Fibroblast of lung (primary cell): Measurements from ENCODE around the gene NDST3. TPM values are rescaled to one million over a fixed set of nuclear protein-coding genes. Genes with fewer than 3 reads are reported as not detected.

ENCODE experiments used
- DNase-seq, 2 donors: peaks; one replicate each; pipeline versions ENCODE4 v3.0.0 to v3.0.0-alpha.2; 2010; ENCODE audit warnings: low read depth in 2 of 2
- H2AFZ ChIP-seq: 2 replicates; pipeline ENCODE4 v1.5.1; 2012; ENCODE audit warnings: low read length, control low read depth, inconsistent platforms
- H3K27ac ChIP-seq: 2 replicates; pipeline ENCODE4 v1.5.1; 2011; ENCODE audit warnings: low read length, control low read depth; ENCODE audit not compliant: insufficient read depth
- H3K27me3 ChIP-seq: 2 replicates; pipeline ENCODE4 v1.5.1; 2011; ENCODE audit warnings: mild to moderate bottlenecking, low read length; ENCODE audit not compliant: control insufficient read depth, insufficient read depth
- H3K36me3 ChIP-seq: 2 replicates; pipeline ENCODE4 v1.5.1; 2011; ENCODE audit warnings: low read length; ENCODE audit not compliant: control insufficient read depth, insufficient read depth
- H3K4me1 ChIP-seq: 2 replicates; pipeline ENCODE4 v1.5.1; 2011; ENCODE audit warnings: low read length; ENCODE audit not compliant: control insufficient read depth, insufficient read depth; ENCODE audit errors: extremely low read depth
- H3K4me2 ChIP-seq: 2 replicates; pipeline ENCODE4 v1.5.1; 2011; ENCODE audit warnings: low read length, control low read depth; ENCODE audit not compliant: insufficient read depth; ENCODE audit errors: extremely low read depth
- H3K4me3 ChIP-seq, 4 experiments: fragments of 200-600 bp in 1 of 4; sonication (generic) in 1 of 4; replicated peaks in 1 of 4; 2 replicates each; pipeline ENCODE4 v1.5.1; 2011 to 2016; ENCODE audit warnings: low read length in 4 of 4, low read depth in 3 of 4, mild to moderate bottlenecking in 3 of 4, control low read depth in 2 of 4, inconsistent platforms in 1 of 4, mixed read lengths in 1 of 4; ENCODE audit not compliant: insufficient read depth in 1 of 4; ENCODE audit errors: control extremely low read depth in 1 of 4
- H3K79me2 ChIP-seq: 2 replicates; pipeline ENCODE4 v1.5.1; 2012; ENCODE audit warnings: mild to moderate bottlenecking, low read length, inconsistent platforms; ENCODE audit not compliant: control insufficient read depth, insufficient read depth
- H3K9ac ChIP-seq: 2 replicates; pipeline ENCODE4 v1.5.1; 2011; ENCODE audit warnings: mild to moderate bottlenecking, low read length, control low read depth; ENCODE audit not compliant: insufficient read depth
- H3K9me3 ChIP-seq: 2 replicates; pipeline ENCODE4 v1.5.1; 2012; ENCODE audit warnings: low read depth, low read length; ENCODE audit not compliant: control insufficient read depth, insufficient read depth
- H4K20me1 ChIP-seq: 2 replicates; pipeline ENCODE4 v1.5.1; 2011; ENCODE audit warnings: low read length; ENCODE audit not compliant: control insufficient read depth, insufficient read depth; ENCODE audit errors: extremely low read depth
- CTCF ChIP-seq, 2 donors: IDR thresholded peaks in 1 of 2; conservative IDR thresholded peaks in 1 of 2; 1 replicate in 1 of 2; 2 replicates in 1 of 2; pipeline ENCODE4 v1.5.1; 2011 to 2012; ENCODE audit warnings: low read length in 2 of 2, control low read depth in 1 of 2, inconsistent platforms in 1 of 2, low read depth in 1 of 2, mild to moderate bottlenecking in 1 of 2
- EZH2 ChIP-seq: IDR thresholded peaks from 2 replicates; pipeline ENCODE4 v1.5.1; 2012; ENCODE audit warnings: low read length, control low read depth, mild to moderate bottlenecking; ENCODE audit errors: missing control alignments
- polyA plus RNA-seq, 2 donors: library from polyadenylated mRNA; depleted of rRNA in 1 of 2; stranded (reverse) in 1 of 2; unstranded in 1 of 2; fragments of >200 nt; gene quantifications; 2 replicates each; pipeline ENCODE4 v1.2.1, GENCODE V29; 2011 to 2012; ENCODE audit warnings: missing spikeins in 1 of 2
- total RNA-seq: library from RNA; depleted of rRNA; stranded (reverse); fragments of >200 nt; gene quantifications from 2 replicates; pipeline ENCODE4 v1.2.1, GENCODE V29; 2014

The NDST3 gene
- total and polyA plus RNA-seq, 2 donors (not counting 1 experiment from before 2014, with no cell fraction given), result 0.16 TPM; not detected in 1

- no peak overlapping the region for H3K4me3 ChIP-seq
- H3K27ac ChIP-seq, result no peak overlapping the region
- H3K4me1 ChIP-seq, result no peaks in the 10 kb centered on the region
- no peaks in the 10 kb centered on the region for H3K36me3 ChIP-seq
- H3K9me3 ChIP-seq, result no peaks in the 10 kb centered on the region
- H2AFZ ChIP-seq, result no peak overlapping the region
- H3K79me2 ChIP-seq, result no peaks in the 10 kb centered on the region
- TF ChIP-seq CTCF (conservative IDR thresholded peaks at IDR 0.05 in 1 of 2, IDR thresholded peaks at IDR 0.05 in 1 of 2; ENCODE audit: low read depth in 1 of 2, low read length in 2 of 2), result no peak
- TF ChIP-seq EZH2, result no peak
- no peaks in the 10 kb centered on the region for H4K20me1 ChIP-seq
- no peak for DNase-seq
- H3K4me2 ChIP-seq, result no peak overlapping the region
- no peaks in the 10 kb centered on the region for H3K27me3 ChIP-seq
- H3K9ac ChIP-seq, result no peak overlapping the region
Measured at GRCh38 chr4:117996891-117997290, 37.4 kb upstream of the NDST3 start.

DNA sequence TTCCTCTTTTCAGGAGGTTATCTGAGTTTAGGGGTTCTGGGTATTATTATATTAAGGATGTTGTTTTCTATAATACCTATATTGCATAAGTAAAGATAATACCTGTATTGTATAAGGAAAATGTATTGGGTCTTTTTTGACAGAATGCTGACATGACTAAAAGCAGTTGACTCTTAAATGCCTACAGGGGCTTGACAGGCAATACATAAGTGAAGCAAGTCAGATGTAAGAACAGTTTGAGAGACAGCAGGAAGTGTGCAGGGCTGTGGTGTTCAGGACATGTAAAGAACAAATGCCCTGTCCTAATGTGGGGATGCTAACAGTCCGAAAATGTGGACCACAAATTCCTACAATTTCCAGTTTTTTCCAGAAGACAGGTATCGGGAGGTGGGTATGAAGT is 30.2 kb upstream of the NDST3 start:
- H3K36me3 ChIP-seq, result no peaks in the 10 kb centered on the region
- no peaks in the 10 kb centered on the region for H3K27me3 ChIP-seq
- no peak overlapping the region for H3K4me2 ChIP-seq
- no peak overlapping the region for H3K9ac ChIP-seq
- H3K79me2 ChIP-seq, result no peaks in the 10 kb centered on the region
- TF ChIP-seq EZH2 (no peak), CTCF (conservative IDR thresholded peaks at IDR 0.05 in 1 of 2, IDR thresholded peaks at IDR 0.05 in 1 of 2; ENCODE audit: low read depth in 1 of 2, low read length in 2 of 2) (no peak)
- DNase-seq, result no peak
- no peak overlapping the region for H3K27ac ChIP-seq
- H3K4me1 ChIP-seq, result no peaks in the 10 kb centered on the region
- no peak overlapping the region for H3K4me3 ChIP-seq
- no peak overlapping the region for H2AFZ ChIP-seq
- no peaks in the 10 kb centered on the region for H3K9me3 ChIP-seq
- no peaks in the 10 kb centered on the region for H4K20me1 ChIP-seq

DNA sequence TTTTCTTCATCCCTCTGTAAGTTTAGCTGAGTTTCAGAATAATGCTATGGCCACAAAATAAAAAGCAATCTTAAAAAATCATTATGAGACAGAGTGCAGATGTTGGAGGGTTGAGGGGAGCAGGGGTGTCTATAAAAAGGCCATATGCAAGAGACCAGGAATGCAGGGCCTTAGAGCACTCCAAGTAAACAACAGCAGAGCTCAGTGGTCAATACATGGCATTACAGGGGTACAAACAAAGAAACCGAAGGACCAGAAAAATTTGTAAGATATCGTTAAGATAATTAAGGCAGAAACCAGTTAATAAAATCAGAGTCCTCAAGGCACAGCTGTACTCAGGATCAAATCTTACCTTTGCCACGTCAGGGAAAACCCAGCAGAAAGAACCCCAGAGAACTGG is 28.4 kb upstream of the NDST3 start:
- no peak overlapping the region for H3K27ac ChIP-seq
- H2AFZ ChIP-seq, result no peak overlapping the region
- no peak overlapping the region for H3K9ac ChIP-seq
- no peak overlapping the region for H3K4me3 ChIP-seq
- no peak overlapping the region for H3K4me2 ChIP-seq
- H3K9me3 ChIP-seq, result no peaks in the 10 kb centered on the region
- H4K20me1 ChIP-seq, result no peaks in the 10 kb centered on the region
- TF ChIP-seq EZH2 (no peak), CTCF (conservative IDR thresholded peaks at IDR 0.05 in 1 of 2, IDR thresholded peaks at IDR 0.05 in 1 of 2; ENCODE audit: low read depth in 1 of 2, low read length in 2 of 2) (no peak)
- no peaks in the 10 kb centered on the region for H3K27me3 ChIP-seq
- H3K4me1 ChIP-seq, result no peaks in the 10 kb centered on the region
- no peak for DNase-seq
- no peaks in the 10 kb centered on the region for H3K36me3 ChIP-seq
- no peaks in the 10 kb centered on the region for H3K79me2 ChIP-seq
